ENCODE measurements around the gene NOPCHAP1.

Gene NOPCHAP1

DNA sequence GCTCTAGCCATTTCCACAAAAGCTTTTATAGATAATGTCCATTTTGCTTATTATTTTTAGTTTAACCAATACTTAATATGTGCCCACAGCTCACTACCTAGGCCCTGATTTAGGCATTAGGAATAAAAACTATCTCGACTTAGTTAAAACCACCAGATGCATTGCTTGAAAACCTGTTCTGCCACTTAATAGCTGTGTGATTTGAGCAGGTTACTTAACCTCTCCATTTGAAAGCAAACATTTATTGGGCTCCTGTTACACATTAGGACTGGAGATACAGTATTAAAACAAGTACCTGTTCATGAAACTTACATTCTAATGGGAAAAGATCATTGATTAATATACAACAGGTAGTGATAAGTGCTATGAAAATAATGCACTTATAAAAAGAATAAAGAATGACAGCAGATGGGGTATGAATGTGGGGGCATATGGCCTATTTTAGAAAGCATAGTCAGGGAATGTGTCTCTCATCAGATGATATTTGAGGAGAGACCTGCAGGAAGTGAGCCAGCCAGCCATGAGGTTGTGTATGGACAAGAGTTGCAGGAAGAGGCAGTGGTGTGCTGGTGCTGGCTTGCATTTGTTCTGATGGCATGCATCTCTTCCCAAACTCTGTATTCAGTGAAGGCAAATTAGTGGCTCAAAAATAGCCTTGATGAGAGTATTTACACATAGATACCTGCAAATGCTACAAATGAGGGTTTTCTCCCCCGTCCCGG is 34.3 kb downstream of the NOPCHAP1 start:
- no peak for DNase-seq (ENCODE audit: low spot score)

DNA sequence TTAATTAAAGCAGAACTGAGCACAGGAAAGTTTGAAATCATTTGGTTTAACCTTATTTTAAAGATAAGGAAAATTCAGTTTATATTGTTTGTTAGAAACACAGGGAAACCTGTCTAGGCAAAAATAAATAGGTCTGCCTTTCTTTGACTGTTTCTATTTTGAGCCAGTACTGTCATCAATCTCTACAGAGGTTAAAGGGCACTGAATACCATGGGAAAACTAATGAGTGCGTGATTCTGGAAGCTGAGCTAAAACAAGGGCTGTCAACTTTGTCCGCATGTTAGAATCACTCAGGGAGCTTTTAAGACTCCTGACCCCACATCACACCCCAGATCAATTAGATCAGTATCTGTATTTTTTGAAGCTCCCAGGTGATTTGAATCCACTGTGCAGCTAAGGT is 38.8 kb downstream of the NOPCHAP1 start:
- DNase-seq (ENCODE audit: low spot score), result no peak

DNA sequence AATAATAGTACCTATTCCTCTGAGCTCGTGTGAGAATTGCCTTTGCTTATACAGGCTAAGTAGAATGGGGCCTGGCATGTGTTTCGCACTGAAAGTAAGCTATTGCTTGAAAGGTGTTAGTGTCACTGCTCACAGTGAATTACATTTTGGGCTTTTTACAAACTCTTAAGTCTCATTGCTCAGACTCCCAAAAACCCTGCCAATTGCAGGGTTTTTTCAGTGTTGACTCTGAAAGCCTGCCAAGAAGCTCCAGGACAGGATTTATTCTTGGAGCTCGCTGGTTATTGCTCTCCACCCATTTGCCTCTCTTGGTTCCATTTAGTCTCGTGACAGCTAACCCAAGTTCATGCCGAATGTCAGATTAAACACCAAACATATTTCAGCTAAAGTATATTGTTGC is 39.8 kb downstream of the NOPCHAP1 start:
- no peak for DNase-seq (ENCODE audit: low spot score)

DNA sequence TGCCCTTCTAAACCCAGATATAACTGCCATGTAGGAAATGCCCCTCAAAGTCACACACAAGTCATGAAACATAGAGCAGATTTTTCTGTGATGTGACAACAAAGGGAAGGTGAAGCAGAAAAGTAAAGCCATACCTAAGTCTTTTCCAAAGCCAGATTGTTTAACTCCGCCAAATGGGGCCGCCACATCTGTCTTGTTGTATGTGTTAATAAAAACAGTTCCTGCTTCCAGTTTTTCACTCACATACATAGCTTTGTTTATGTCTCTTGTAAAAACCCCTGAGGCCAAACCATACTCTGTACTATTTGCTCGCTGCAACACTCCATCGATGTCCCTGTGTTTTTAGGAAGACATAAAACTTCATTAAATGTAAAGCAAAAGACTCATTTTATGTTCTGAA is 40.3 kb downstream of the NOPCHAP1 start:
- DNase-seq (ENCODE audit: low spot score), result no peak

DNA sequence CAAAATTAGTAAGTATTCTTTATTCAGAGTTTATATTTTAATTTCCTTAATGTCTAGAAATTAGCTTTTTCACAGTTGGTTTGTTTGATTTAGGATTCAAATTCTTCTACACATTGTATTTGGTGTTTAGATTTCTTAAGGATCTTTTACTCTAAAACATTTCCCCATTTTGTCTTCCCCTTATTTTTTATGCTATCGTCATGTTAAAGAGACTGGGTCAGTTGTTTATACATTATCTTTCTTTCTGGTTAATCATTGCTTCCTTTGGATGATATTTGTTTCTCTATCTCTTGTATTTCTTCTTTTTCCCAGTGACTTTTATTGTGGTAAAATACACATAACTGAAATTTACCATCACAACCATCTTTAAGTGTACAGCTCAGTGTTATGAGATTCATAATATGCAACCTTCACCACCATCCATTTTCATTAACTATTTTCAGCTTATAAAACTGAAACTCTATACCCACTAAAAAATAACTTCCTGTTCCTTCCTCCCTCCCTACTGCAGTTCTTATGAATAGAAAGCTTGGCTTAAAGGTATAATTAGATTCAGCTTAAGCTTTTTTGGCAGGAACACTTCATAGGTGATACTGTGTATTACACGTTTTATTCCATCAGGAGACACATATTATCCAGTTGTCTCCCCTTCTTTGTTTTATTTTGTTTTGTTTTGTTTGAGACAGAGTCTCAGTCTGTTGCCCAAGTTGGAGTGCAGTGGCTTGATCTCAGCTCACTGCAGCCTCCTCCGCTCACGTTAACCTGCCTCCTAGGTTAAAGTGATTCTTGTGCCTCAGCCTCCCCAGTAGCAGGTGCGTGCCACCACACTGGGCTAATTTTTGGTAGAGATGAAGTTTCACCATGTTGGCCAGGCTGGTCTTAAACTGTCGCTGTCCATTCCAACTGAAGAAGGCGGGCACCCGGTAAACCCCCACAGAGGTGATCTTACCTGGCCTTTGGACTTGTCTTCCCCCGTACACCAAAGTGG is 45.0 kb downstream of the NOPCHAP1 start:
- DNase-seq (ENCODE audit: low spot score), result no peak

DNA sequence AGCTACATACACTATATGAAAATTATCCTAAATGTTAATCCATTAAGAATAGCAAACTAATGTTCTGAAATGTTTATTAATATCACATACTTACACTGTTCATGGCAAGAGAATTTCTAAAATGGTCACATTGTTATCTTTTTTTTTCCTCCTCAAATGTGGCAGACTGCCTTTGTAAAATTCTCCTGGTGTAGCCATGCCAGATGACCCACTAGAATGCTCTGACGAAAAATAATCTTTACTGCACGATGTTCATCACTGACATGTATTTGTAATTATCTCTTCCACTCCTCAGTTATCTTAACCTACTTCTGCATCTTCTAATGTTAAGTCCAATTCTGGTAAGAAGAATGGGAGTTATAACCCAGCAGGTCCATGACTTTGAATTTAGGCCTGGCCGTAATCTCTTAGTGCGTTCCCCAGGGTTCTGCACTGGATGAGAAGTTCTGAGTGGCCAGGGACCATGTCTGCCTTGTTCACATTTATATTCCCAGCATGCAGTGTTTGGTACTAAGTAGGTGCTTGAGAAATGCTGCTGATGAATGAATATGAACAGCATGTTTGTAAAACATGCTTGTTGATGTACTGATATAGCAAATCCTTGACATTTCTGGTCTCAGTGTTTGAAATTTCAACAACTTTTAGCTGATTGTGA is 46.7 kb downstream of the NOPCHAP1 start:
- no peak for DNase-seq (ENCODE audit: low spot score)

DNA sequence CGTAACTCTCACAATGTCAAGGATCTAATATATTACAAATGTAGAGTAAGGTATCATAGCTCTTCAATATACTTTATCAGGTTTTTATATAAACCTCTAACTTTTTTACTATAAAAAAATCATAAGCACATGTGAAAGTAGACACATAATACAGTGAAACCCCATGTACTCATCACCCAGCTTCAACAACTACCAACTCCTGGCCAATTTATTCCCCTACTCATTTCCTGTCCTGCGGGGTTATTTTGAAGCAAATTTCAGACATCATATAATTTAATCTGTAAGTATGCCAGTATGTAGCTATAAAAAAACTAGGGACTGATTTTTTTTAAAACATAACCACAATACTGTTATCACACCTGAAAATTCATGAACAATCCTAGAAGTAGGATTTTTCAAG is 47.7 kb downstream of the NOPCHAP1 start:
- no peak for DNase-seq (ENCODE audit: low spot score)

All from germinal center (tissue), 1 donor.